CD4-positive, alpha-beta T cell treated with Interleukin-17A for 1 hour (primary cell): ENCODE measurements around the gene ARL15.

Source experiments
- DNase-seq: peaks from one replicate; pipeline ENCODE4 v3.0.0-alpha.2; 2020

Gene ARL15

DNA sequence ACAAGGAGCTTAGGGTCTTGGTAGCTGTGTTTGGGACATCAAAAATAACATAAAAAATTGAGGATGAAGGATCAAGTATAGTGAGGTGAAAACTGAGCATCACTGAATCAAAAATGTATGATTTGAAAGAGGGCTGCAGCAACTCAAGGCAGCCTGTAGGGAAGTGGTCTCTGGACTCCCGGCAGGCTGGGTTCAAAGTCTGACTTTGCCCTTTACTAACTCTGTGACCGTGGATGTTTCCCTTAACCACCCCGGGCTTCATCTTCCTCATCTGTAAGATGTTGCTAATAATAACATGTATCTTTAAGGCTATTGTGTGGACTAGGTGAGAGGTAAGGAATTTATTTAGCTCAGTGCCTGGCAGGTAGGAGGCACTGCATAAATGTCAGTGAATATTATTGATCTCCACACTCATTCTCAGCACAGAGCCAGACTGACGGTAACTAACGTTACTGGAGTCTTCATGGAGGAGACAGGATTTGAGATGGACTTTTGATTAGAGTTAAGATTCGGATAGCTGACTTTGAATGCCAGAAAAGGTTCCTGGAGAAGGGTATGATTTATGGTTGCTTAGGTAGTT lies 382.6 kb downstream of the ARL15 start:
- no peak for DNase-seq

DNA sequence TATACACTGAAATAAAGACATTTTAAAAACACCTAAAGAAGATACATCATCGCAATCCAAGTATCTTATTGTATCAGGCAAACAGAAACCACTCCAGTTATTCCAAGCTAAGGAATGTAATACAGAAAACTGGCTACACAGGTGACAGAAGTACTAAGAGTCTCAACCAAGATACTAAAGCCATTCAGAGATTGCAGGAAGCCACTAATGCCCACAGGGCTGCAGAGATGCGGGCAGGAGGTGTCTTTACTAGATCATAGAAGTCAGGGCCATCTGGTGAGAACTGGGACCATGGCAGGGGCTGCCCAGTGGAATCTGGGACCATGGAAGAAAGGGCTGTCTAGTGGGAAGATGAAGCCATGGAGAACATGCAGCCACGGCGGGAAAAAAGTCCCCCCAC lies 384.3 kb downstream of the ARL15 start:
- DNase-seq, result no peak

DNA sequence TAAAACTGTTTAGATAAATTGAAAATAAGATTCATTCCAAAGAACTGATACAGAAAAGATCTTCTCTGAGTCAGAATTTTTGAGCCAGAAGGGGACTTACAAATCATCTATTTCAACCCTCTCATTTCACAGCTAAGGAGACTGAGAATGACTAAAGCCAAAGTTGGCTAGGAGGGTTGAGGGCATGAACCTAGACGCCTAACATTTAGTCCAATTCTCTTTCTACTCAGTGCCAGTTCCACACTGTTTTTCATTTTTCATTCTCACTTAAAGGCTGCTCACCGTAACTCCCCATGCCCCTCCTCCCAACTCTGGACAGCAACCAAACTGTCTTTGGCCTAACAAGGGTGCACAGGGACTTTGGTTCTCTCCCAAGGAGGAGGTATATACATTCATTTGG lies 386.0 kb downstream of the ARL15 start:
- DNase-seq, result no peak

DNA sequence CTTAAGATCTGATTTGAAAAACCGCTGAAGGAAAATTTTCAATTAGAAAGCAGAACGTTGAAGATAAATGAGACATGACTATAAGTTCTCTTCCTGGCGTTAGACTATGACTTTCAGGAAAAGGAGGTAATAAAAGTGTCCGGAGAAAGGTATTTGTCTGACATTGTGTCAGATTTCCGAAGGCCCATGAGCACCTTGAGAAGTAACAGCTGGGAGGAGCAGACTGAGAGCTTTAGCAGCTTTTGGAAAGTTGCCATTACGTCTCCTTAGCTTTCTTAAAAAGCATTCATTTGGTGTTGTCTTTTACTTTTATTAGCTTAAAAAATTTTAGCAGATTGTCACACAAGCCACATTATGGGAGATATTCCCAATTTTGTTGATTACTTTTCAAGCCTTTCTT lies 386.4 kb downstream of the ARL15 start:
- DNase-seq, result no peak

DNA sequence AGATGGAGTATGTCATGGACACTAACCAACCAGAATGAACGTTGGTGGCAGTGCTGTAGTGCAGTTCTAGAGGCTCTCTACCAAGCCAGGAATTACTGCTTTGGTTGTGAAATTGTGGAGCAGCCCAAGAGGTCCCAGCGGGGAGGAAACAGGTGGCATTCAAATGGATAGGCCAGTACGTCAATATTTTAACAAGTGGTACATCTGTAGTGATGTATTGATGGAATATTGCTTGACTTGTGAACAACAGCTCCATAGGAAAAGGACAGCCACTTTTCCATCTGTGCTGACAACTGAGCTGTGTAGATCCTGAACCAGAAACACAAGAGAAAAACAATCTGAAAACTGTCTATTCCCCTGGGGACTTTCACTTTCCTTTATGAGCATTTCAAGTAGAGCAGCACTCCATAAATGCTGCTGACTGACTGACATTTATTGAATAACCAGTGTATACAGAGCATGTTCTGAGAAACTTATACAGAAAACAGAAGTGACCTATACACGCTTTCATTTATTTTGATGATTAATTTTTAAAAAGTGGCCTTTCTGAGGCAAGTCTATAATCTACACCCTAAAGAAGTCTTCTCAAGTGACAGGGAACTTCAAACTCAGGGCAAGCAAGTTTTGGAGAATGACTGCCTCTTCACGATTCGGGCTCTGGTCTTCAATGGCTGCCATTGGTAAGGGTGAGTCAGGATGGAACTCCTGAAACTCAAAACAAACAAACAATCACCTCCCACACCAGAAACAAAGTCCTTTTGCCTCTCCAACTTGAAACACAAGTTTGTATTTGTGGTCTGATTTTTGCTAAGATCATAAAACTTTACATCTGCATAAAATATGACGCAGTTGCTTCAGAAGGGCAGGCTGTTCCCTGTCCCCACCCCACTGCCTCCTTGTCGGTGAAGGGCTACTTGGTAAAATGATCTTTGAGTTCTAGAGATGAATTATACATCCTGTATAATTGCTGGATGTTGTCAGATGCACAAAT lies 387.6 kb downstream of the ARL15 start:
- no peak for DNase-seq

DNA sequence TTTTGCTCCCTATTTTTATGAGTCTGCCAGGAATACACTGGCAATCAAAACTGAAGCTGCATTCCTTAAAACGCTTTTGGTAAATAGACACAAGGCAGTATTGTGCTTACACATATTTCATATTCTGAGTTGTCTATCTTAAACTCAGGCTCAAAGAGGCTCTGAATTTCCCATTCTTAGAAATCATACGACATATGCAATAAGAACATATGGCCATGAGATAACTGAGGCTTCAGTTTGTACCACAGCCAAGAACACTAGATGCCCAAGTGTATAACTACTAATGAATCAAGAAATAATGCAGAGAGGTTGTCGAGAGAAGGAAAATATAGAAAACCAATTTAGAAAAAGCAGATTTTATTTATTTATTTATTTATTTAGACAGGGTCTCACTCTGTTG lies 392.5 kb downstream of the ARL15 start:
- DNase-seq, result no peak

DNA sequence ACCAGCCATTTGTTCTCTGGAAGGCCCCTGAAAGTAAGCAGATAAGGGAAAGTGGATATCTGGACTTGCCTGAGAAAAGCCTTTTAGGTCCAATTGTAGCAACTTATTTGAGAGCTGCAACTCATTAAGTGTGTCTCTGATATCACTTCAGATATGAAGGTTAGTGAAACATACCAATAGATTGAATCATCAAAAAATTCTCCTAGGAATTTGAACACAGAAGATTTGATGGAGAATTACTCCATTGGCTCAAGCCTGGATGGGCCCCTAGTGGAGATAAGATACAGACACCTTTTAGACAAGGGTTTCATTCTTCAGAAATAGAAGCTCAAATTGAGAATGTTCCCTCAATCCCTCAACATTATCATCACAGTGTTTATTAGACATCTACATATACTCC lies 393.3 kb downstream of the ARL15 start:
- no peak for DNase-seq

DNA sequence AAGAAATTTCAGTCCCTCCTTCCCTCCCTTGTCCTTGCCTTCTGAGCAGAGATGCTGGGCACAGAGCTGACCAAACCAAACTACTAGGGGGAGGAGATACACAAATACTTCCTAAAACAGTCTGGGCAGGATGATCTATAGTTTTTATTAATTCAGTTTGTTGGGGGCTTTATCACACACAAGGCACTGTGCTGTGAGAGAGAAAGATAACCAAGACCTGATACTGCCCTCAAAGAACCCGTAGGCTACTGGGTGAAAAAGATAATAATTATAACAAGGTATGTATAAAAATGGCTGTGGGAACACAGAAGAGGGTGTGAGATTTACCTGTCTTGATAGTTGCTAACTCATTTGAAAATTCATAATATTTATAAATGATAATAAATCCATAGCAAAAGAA lies 395.3 kb downstream of the ARL15 start:
- no peak for DNase-seq

DNA sequence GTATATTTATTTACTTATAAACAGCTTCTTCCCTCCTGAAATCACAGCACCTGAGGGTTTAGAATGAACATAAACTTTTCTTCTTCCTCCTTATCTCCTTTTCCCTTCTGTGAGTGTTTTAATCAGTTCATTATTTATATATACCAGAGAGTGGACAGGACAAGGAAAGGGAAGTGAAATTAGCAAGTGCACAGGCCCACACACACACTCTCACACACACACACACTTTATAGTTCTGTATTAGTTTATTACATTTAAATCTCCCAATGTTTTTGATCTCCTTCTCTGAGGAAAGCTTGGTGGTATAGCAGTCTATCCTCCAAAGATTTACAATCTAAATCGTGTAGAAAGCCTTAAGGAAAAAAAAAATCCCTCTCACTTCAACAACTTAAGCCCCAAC lies 396.4 kb downstream of the ARL15 start:
- no peak for DNase-seq

DNA sequence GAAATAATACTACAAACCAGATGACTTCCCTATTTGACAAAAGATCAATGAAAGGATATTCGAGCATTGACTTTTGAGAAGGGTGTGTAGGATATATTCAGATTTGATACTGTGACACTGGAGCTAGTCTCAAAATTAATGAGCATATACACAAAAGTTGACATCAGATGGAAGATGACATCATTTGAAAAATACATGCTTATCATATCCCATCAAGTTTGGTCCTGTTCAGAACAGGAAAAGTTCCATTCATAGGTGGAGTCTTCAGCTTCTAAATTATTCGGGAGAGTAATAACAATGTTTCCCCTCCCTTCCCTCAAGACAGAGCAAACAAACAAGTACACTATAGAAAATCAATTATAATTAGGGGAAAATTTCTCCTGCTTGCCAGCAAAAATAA lies 401.6 kb downstream of the ARL15 start:
- DNase-seq, result no peak

DNA sequence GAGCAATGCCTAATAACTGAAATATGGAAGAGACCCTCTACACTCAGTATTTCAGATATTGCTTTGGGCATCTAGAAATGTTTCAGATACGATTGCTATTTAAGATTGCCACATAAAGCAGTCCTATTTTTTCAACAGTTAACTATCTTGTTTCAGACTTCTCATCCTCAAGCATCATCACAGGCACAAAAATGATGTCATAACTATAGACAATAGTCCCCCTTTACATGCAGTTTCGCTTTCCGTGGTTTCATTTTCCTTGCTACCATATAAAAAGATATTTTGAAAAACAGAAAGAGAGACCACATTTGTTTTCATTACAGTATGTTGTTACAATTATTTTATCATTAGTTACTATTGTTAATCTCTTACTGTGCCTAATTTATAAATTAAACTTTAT lies 402.5 kb downstream of the ARL15 start:
- no peak for DNase-seq

DNA sequence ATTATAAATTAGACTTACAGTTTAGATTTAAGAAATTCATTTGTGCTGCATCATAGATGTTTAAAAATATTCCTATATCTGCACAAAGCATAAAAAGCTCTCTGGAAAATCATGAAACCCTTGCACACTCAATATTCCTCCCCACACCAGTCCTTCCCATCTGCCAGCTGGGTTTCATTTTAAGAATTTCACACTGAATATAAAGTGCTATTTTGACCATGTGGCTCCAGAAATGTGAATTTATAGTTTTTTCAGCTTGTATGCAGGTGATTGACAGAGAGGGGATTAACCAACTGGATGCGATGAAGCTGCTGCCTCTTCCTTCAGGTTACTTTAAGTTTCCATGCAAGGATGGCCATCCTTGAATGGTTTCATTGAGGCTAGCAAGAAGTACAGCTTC lies 403.6 kb downstream of the ARL15 start:
- DNase-seq, result no peak

DNA sequence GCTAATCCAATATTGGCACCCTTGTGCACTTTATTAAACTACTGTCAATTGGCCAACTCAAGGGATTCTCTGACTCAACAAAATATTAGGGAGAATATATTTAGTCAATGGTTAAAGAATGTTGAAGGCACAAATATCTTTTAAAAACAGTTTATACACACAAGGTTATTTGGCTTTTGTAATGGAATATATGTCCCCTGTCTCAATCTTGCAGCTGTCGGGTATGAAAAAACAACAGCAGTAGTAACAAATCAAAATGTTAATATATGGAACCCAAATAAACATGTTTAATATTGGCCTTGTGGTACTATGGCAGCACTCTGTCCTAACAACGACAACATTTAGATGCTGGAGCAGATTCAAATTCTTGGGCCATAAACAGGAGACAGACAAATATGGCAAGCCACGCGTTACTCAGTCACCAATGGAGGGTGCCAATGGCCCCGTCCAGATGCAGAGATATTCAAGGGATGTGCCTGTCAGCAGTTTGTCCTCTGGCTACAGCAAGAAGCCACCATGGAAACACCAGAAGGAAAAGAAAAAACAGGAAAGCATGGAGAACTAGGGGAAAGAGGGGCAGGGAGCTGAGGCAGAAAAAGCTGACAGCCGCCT lies 408.0 kb downstream of the ARL15 start:
- no peak for DNase-seq

DNA sequence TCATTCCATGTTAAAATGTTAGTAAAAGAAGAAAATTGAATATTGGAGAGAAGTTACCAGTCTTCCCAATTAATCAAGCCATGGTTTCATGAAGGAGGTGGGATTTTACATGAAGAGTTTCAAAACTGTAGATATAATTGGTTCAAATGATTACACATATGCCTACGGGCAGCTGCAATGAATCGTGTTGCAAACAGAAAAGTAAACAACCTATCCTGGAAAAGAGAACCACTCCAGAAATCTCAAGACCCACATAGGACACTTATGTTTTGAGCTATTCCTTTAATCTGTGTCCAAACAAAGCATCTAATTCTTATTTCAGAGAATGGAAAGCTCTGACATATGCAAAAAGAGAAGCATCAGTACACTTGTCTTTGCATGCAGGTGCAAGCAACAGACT lies 409.7 kb downstream of the ARL15 start:
- no peak for DNase-seq

DNA sequence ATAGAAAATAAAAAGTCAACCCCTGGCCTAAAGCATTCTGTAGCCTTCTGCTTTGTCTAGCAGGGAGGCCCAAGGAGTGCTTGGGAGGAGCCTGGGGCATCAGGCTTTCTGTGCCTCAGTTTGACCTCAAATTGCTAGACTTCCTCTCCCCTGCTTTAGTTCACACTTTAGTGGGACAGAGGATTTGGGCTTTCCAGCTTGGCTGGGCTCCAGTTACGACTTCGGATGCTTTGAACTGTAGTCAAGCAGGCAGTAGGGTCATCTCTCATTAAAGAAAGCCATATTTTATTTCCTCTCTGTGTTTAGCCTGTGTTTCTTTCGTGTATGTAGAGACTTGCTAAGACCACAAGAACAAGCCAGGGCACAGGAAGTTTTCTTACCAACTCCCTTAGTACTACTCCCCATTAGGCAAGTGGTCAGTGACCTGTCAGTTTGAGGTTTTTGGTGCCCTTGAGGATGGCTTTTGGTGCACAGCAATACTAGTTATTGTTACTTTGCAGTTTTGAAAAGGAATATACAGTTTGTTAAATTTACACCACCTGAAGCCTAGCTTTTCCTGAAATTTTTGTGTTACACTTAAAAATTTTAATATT lies 415.2 kb downstream of the ARL15 start:
- no peak for DNase-seq

DNA sequence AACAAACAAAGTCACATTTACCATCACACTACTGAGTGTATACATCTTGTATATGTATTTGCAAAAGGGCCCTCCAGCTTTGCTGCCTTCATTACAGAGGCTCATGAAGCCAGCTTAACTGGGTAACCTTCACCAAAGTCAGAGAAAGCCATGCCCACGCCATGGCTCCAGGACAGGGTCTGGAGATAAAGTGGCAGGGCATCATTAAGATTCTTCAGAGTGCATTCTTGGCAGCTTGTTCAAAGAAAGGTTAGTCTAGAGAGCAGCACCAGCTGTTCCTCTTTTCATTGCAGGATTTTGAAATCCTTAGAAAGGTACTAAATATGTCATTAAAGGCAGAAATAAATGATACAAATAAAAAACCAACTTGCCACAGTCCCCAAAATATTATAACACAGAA lies 416.7 kb downstream of the ARL15 start:
- no peak for DNase-seq

DNA sequence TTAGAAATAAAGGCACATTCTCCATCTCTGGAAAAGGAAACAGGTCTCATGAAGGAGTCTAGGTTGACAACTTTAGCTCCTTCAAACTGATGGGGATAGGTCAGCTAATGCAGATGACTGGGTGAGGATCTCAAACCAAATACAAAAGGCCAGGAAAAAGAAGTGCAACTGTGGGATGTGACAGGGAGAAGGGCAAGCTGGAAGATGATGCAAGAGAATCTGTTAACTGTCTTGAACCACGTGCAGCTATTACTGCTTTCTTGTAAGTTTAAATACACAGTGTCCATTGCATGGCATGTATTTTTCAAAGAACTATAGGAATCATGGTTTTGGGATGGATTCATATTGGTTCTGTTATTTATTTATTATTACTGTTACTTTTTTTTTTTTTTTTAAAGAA lies 418.1 kb downstream of the ARL15 start:
- DNase-seq, result no peak

DNA sequence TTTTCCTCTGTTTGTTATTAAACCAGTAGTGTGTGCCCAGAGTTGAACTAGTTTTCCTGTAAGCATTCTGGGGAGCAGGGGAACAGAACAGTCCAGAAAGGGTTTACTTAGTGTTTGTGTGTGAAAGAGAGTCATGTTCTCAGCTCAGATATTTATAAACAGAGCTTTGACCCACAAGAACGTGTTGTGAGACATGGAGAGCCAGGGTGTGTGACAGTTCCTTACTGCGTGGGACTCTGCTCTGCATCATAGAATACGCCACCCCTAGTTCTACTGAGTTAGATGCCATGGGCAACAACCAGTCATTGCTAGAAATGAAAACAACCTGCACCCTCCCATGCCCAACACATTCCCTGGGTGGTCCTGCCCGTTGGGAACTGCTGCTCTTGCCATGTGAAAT lies 419.2 kb downstream of the ARL15 start:
- no peak for DNase-seq

DNA sequence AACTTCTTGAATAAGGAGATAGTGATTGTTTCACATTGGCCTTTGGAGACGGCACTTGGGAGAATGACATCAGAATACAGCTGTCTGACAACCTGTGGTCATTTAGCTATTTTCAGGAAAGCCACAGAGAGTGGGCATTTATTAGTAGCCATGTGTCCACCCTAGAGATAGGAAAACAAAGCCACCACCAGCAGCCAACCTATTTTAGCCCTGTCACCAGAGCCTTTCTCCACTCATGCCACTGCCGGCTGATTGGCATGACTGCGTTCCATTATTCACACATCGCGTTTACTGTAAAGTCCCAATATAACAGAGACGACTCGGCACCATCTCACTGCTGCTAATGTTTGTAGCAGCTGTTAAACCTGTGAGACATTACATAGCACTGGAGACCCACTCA lies 419.9 kb downstream of the ARL15 start:
- DNase-seq, result no peak

DNA sequence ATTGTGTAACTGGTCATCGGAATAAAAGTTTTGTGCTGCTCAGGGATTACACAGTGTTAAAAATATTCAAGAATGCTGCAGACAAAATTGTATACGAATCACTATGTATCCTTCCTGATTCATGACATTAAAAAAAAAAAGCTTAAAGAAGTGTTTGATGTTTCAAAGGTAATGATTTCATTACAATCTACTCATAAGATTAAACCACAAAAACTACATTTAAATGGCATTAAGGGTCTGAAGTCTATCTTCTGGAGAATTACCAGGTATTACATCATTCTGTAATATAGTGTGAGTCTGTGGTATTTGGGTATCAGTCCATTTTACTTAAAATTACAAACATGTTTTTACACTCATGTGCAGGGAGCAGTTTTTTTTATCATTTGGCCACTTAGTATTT lies 425.5 kb downstream of the ARL15 start:
- DNase-seq, result no peak

DNA sequence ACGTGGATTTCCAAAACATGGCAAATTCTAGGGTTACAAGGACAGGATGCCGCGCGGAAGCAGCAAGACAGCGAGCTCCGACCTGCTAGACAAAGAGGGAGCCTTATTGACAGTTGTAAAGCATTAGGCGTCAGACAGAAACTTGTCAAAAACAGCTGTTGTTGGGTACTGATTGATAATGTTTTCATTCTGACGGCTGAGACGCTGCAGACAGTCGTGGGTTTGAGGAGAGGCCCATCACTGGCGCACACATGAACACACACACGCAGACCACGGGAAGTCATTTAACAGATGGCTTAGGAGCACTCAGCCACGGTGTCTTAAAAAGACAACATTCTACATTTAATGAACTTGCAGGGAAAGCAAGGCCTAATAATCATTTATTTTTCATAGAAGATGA lies 426.0 kb downstream of the ARL15 start:
- DNase-seq, result no peak

DNA sequence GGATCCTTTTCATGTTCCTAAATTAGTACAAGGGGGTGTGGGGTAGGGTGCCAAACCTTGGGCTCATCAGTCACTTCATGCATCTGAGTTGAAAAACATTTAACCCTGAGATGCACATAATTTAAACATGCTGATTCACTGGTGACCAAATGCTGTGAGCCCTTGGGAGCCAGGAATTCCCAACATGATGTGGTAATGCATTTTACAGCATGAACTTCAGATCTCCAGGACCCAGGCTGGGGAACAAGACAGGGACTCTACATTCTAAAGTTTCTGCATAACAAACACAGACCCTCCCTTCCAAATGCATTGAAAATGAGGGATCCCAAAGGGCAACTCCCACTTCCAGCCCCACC lies 427.7 kb downstream of the ARL15 start:
- no peak for DNase-seq

DNA sequence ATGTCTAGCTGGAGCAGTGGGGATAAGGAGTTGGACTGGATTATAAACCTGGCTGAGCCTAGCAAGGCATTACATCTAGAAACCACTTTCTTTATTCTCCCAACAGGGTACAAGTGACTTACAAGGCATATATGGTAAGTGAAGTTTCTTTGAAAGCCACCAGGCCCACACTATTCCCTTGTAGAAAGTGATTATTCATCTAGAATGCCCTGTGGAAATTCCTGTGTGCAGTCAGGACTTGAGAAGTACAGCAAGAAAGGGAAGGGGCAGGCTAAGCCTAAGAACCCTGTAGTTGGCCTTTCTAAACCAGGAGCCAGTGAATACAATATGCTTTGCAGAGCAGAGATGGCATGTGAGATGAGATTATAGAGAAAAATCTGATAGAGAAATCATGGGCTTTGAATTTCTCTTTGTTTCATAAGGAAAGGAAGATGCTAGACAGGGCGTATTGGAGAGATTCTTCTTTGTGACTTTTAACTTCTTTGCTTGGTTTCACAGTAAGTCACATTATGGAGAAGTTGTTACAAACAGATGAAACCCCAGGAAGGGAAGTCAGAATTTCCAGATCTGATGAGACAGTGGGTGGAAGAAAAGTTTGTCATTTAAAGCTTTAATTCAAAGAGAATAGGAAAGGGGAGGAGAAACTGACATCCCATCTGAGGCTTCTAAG lies 428.2 kb downstream of the ARL15 start:
- DNase-seq, result no peak
